ENCODE data around the gene INIP. TPM values are rescaled to one million over a fixed set of nuclear protein-coding genes. Genes with fewer than 3 reads are reported as not detected.

INIP gene
- total and polyA plus RNA-seq, 12 donors: 4.5 to 18.9 (median 11.9) TPM

DNA sequence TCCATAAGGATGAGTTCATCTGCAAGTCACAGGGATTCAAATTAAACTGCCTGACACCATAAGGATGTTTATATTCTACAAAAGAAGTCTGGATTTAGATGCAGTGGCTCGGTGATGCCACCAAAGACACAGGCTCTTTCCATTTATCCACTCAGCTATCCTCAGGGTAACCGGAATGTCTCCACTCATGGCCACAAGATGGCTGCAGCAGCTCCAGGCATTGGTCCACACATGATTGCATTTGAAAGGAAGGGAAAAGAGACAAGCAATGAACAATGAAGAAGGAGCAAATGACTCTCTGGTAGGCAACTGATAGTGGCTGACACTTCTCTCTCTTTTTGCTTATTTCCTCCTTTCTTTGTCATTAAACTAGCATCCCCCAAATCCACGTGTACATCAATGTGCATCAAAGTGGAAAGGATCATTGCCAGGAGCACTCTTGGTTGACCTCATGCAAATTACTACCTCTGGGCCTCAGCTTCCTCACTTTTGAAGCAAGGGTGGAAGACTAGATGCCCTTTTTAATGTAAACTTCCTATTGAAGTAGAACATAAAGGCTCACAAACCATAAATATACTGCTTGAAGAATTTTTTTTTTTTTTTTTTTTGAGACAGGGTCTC lies 25.4 kb upstream of the INIP start:
- intact Hi-C loops (cut with DNase I): no loop called here
- no peaks in the 10 kb centered on the region for H3K27me3 ChIP-seq
- DNase-seq: no peak
- no peaks in the 10 kb centered on the region for H3K9me3 ChIP-seq
- no peak overlapping the region for H3K4me3 ChIP-seq
- H3K36me3 ChIP-seq: no peaks in the 10 kb centered on the region
- H3K27ac ChIP-seq: no peak overlapping the region
- 93 to 96% methylated on average over 3 of the region's 3 CpGs for WGBS, 2 donors
- no peak for ATAC-seq
- no peak for TF ChIP-seq CTCF (IDR thresholded peaks at IDR 0.05)
- peaks cover 0 to 3% (median 0%) of the 10 kb centered on the region in 9 donors for H3K4me1 ChIP-seq

DNA sequence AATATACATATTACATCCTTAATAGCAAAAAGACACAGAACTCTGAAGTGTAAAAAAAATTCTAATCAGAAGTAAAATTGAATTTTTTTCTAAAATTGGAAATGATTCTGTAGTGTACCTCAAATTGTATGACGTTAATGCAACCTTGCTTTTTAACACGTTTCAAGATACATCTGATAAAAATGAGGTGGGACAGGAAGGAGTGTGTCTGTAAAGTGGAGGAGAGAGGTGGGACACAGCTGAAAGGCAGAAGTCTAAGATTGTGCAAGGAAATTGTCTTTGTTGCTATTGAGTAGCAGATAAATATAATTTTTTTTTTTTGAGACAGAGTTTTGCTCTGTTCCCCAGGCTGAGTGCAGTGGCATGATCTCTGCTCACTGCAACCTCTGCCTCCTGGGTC lies 17.0 kb upstream of the INIP start:
- no peak for DNase-seq
- 58 to 62% methylated on average over 2 of the region's 2 CpGs for WGBS, 2 donors
- no peaks in the 10 kb centered on the region for H3K36me3 ChIP-seq
- no peak overlapping the region for H3K27ac ChIP-seq
- H3K27me3 ChIP-seq: no peaks in the 10 kb centered on the region
- no peak for TF ChIP-seq CTCF (IDR thresholded peaks at IDR 0.05)
- no peak overlapping the region for H3K4me3 ChIP-seq
- no peaks in the 10 kb centered on the region for H3K4me1 ChIP-seq
- ATAC-seq: no peak
- H3K9me3 ChIP-seq: no peaks in the 10 kb centered on the region
- intact Hi-C loops (cut with DNase I): no loop called here

GRCh38 chr9:112731971-112732370 lies 14.1 kb upstream of the INIP start:
- WGBS, 2 donors: 82 to 83% methylated on average over 7 of the region's 7 CpGs

DNA sequence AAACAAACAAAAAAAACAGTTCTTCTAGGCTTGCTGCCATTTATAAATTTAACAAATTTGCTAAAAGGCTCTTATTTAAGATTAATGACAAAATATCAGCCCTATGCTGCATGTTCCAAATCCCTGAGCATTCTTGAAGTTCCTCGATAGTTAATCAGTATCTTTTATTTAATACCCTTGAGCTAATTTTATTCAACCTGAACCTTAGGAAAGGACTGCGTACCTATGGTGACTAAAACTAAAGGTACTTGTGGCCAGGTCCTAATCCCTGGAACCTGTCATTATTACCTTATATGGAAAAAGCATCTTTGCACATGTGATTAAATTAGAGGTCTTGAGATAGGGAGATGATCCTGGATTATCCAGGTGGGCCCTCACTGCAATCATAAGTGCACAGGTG lies 10.5 kb upstream of the INIP start:
- 97 to 99% methylated on average over 2 of the region's 2 CpGs for WGBS, 2 donors
- H3K27ac ChIP-seq: no peak overlapping the region
- no peak for TF ChIP-seq CTCF (IDR thresholded peaks at IDR 0.05)
- DNase-seq (no peak), ATAC-seq (no peak)
- intact Hi-C loops (cut with DNase I): no loop called here
- H3K4me1 ChIP-seq: peaks cover 0 to 24% (median 0%) of the 10 kb centered on the region in 9 donors
- no peaks in the 10 kb centered on the region for H3K36me3 ChIP-seq
- no peaks in the 10 kb centered on the region for H3K27me3 ChIP-seq
- no peaks in the 10 kb centered on the region for H3K9me3 ChIP-seq
- no peak overlapping the region for H3K4me3 ChIP-seq

More at GRCh38 chr9:112731971-112732370, 14.1 kb upstream of the INIP start:
- Histone ChIP-seq H3K36me3 (no peaks in the 10 kb centered on the region), H3K4me1 (peaks cover 0 to 11% (median 0%) of the 10 kb centered on the region in 9 donors), H3K27ac (no peak overlapping the region), H3K27me3 (no peaks in the 10 kb centered on the region), H3K4me3 (no peak overlapping the region), H3K9me3 (no peaks in the 10 kb centered on the region)
- TF ChIP-seq CTCF (IDR thresholded peaks at IDR 0.05): no peak
- intact Hi-C loops (cut with DNase I): no loop called here
- DNase-seq (no peak), ATAC-seq (no peak)

All from heart right ventricle (tissue), 16 donors.